ENCODE data around the gene NRARP. TPM values are rescaled to one million over a fixed set of nuclear protein-coding genes. Genes with fewer than 3 reads are reported as not detected.

NRARP gene
- total RNA-seq, 1 donor from 2014 or later, result 16.3 TPM

- peak; percentile 82 for DNase-seq (ENCODE audit: low spot score)
Measured at GRCh38 chr9:137311986-137312851, 10.1 kb upstream of the NRARP start.

GRCh38 chr9:137311171-137311985, 9.3 kb upstream of the NRARP start:
- DNase-seq (ENCODE audit: low spot score), result no peak

GRCh38 chr9:137310189-137311052, 8.3 kb upstream of the NRARP start:
- DNase-seq (ENCODE audit: low spot score), result no peak

- DNase-seq (ENCODE audit: low spot score), result no peak
Measured at GRCh38 chr9:137309368-137310188, 7.5 kb upstream of the NRARP start.

- DNase-seq (ENCODE audit: low spot score), result no peak
Measured at GRCh38 chr9:137308057-137308619, 6.1 kb upstream of the NRARP start.

GRCh38 chr9:137307255-137308056, 5.4 kb upstream of the NRARP start:
- DNase-seq (ENCODE audit: low spot score), result no peak

GRCh38 chr9:137306850-137307254, 4.8 kb upstream of the NRARP start:
- no peak for DNase-seq (ENCODE audit: low spot score)

- no peak for DNase-seq (ENCODE audit: low spot score)
Measured at GRCh38 chr9:137306066-137306849, 4.2 kb upstream of the NRARP start.

GRCh38 chr9:137305798-137306065, 3.7 kb upstream of the NRARP start:
- no peak for DNase-seq (ENCODE audit: low spot score)

- DNase-seq (ENCODE audit: low spot score), result peak; percentile 92
Measured at GRCh38 chr9:137305060-137305797, 3.2 kb upstream of the NRARP start.

GRCh38 chr9:137304383-137305059, 2.5 kb upstream of the NRARP start:
- no peak for DNase-seq (ENCODE audit: low spot score)

- no peak for DNase-seq (ENCODE audit: low spot score)
Measured at GRCh38 chr9:137303893-137304382, 1.9 kb upstream of the NRARP start.

GRCh38 chr9:137303151-137303892, 1.3 kb upstream of the NRARP start:
- DNase-seq (ENCODE audit: low spot score), result peak; percentile 89

GRCh38 chr9:137302449-137303150, 529 bp upstream of the NRARP start:
- no peak for DNase-seq (ENCODE audit: low spot score)

- DNase-seq (ENCODE audit: low spot score), result no peak
Measured at GRCh38 chr9:137301081-137301947, 757 bp downstream of the NRARP start.
